ENCODE measurements around the gene RAB26. TPM values are rescaled to one million over a fixed set of nuclear protein-coding genes. Genes with fewer than 3 reads are reported as not detected.

RAB26 gene
- total and polyA plus RNA-seq, 2 of the 13 experiments (the other 11 are each of a cell fraction or from before 2014, with no cell fraction given): 0.86 to 3.6 TPM

- no peak for TF ChIP-seq BCL3 (CRISPR knock-in tag; IDR thresholded peaks at IDR 0.05)
- TF ChIP-seq ZSCAN12 (CRISPR knock-in tag; IDR thresholded peaks at IDR 0.05): no peak
- TF ChIP-seq ZBTB38 (CRISPR knock-in tag; IDR thresholded peaks at IDR 0.05): peak; percentile 42; the same call in 1 of the 2 replicates
- TF ChIP-seq HDAC2 (CRISPR knock-in tag; IDR thresholded peaks at IDR 0.05): peak; percentile 24; the same call in 1 of the 2 replicates
- TF ChIP-seq NR2F6 (IDR thresholded peaks at IDR 0.05): no peak
- peak; percentile 22; the same call in 1 of the 2 replicates for TF ChIP-seq NR2F6 (CRISPR knock-in tag; IDR thresholded peaks at IDR 0.05)
- peak; percentile 23 for TF ChIP-seq CBX1 (IDR thresholded peaks at IDR 0.05; ENCODE audit: low read depth)
- TF ChIP-seq MYC (CRISPR knock-in tag; IDR thresholded peaks at IDR 0.05; ENCODE audit: borderline replicate concordance): no peak
- TF ChIP-seq ZNF232 (CRISPR knock-in tag; IDR thresholded peaks at IDR 0.05; ENCODE audit: borderline replicate concordance): 0 out of 2 replicates have a peak, but pooled peaks have one; percentile 31
- TF ChIP-seq HNF1B (CRISPR knock-in tag; IDR thresholded peaks at IDR 0.05): peak; percentile 55; the same call in 1 of the 2 replicates
- peak; percentile 90 for TF ChIP-seq STAG1 (CRISPR knock-in tag; IDR thresholded peaks at IDR 0.05)
- no peak for TF ChIP-seq ZBTB10 (CRISPR knock-in tag; IDR thresholded peaks at IDR 0.05; ENCODE audit: borderline replicate concordance)
- TF ChIP-seq NR2F2 (IDR thresholded peaks at IDR 0.05; ENCODE audit: borderline replicate concordance, low read depth): no peak
- no peak for TF ChIP-seq XRCC5 (optimal IDR thresholded peaks at IDR 0.05; ENCODE audit: low read length)
- TF ChIP-seq NFE2L1 (CRISPR knock-in tag; IDR thresholded peaks at IDR 0.05; ENCODE audit: borderline replicate concordance): no peak
- TF ChIP-seq ZSCAN5A (CRISPR knock-in tag; IDR thresholded peaks at IDR 0.05; ENCODE audit: borderline replicate concordance): no peak
- no peak for TF ChIP-seq ZNF20 (CRISPR knock-in tag; IDR thresholded peaks at IDR 0.05)
- no peak for TF ChIP-seq SMYD3 (CRISPR knock-in tag; IDR thresholded peaks at IDR 0.05)
- TF ChIP-seq ZNF761 (CRISPR knock-in tag; conservative IDR thresholded peaks at IDR 0.05): no peak
- TF ChIP-seq ZNF629 (CRISPR knock-in tag; conservative IDR thresholded peaks at IDR 0.05): peak; percentile 100
- peak; percentile 27; the same call in 1 of the 2 replicates for TF ChIP-seq PCBP1 (IDR thresholded peaks at IDR 0.05; ENCODE audit: borderline replicate concordance, low read depth, low read length)
- peak; percentile 27 to 77; a peak in 2 of 4 replicates for TF ChIP-seq HMGXB4 (CRISPR knock-in tag; IDR thresholded peaks at IDR 0.05; ENCODE audit: borderline replicate concordance in 1 of 2, low read depth in 1 of 2)
Observed at GRCh38 chr16:2194852-2195321, 46.5 kb downstream of the RAB26 start (continued).
